Stimulated activated effector memory CD8-positive, alpha-beta T cell treated with anti-CD3 and anti-CD28 coated beads, Interleukin-12 subunit alpha, Interleukin-12 subunit beta, amount 100 ng/mL, for 72 hours (primary cell): Measurements from ENCODE around the gene SPATA1.
A peak's percentile ranks its signal among the peaks of the same experiment; 100 is the strongest.
"Not testable (repeated sequence)": the region's sequence is repeated elsewhere in the genome, so short reads cannot be mapped to it uniquely, and the experiment has no call there.

Source experiments
- ATAC-seq: fragments of 150-1000 bp; cut with Tn5 transposase; 2 replicates; pipeline ENCODE4 v1.10.0; 2021
- DNase-seq, 2 donors: peaks; one replicate each; pipeline ENCODE4 v3.0.0; 2021 to 2022; ENCODE audit warnings: low spot score in 2 of 2
- H3K27ac Mint-ChIP-seq: one replicate; pipeline ENCODE4 v1.8.0; 2022; ENCODE audit warnings: mild to moderate bottlenecking, mixed read lengths
- H3K36me3 Mint-ChIP-seq: one replicate; pipeline ENCODE4 v1.8.0; 2022; ENCODE audit warnings: mild to moderate bottlenecking, mixed read lengths
- H3K4me1 Mint-ChIP-seq: one replicate; pipeline ENCODE4 v1.8.0; 2022; ENCODE audit warnings: mixed read lengths
- H3K4me3 Mint-ChIP-seq: one replicate; pipeline ENCODE4 v1.8.0; 2022; ENCODE audit warnings: mild to moderate bottlenecking, mixed read lengths
- H3K9me3 Mint-ChIP-seq: one replicate; pipeline ENCODE4 v1.8.0; 2022; ENCODE audit warnings: mixed read lengths

The SPATA1 gene

GRCh38 chr1:84502927-84503326 lies 3.3 kb upstream of the SPATA1 start:
- no peak for ATAC-seq
- H3K4me1 Mint-ChIP-seq: peaks cover 29% of the 10 kb centered on the region
- H3K4me3 Mint-ChIP-seq: no peak overlapping the region

GRCh38 chr1:84504580-84505492 lies 1.4 kb upstream of the SPATA1 start:
- Mint-ChIP-seq H3K9me3 (no peaks in the 10 kb centered on the region), H3K4me1 (peaks cover 29% of the 10 kb centered on the region), H3K36me3 (peaks cover 58% of the 10 kb centered on the region), H3K27ac (peak overlapping the region; percentile 98), H3K4me3 (peak overlapping the region; percentile 94)
- DNase-seq: no peak
- ATAC-seq: no peak

More at GRCh38 chr1:84502927-84503326, 3.3 kb upstream of the SPATA1 start:
- Mint-ChIP-seq H3K9me3 (no peaks in the 10 kb centered on the region), H3K36me3 (peaks cover 77% of the 10 kb centered on the region), H3K27ac (no peak overlapping the region)
- no peak for DNase-seq

- Mint-ChIP-seq H3K4me3 (peak overlapping the region; percentile 94), H3K36me3 (peaks cover 50% of the 10 kb centered on the region), H3K27ac (peak overlapping the region; percentile 98), H3K4me1 (peaks cover 29% of the 10 kb centered on the region), H3K9me3 (no peaks in the 10 kb centered on the region)
- DNase-seq (no peak), ATAC-seq (peak; percentile 57)
These were observed 639 bp upstream of the SPATA1 start for GRCh38 chr1:84505493-84506001.

GRCh38 chr1:84506729-84507453 lies 705 bp downstream of the SPATA1 start:
- DNase-seq (no peak), ATAC-seq (no peak)
- Mint-ChIP-seq H3K36me3 (peaks cover 37% of the 10 kb centered on the region), H3K9me3 (no peaks in the 10 kb centered on the region), H3K4me3 (peak overlapping the region; percentile 94), H3K27ac (peak overlapping the region; percentile 98), H3K4me1 (peaks cover 19% of the 10 kb centered on the region)

- Mint-ChIP-seq H3K36me3 (peaks cover 30% of the 10 kb centered on the region), H3K4me1 (peaks cover 19% of the 10 kb centered on the region)
- H3K4me3 Mint-ChIP-seq, H3K9me3 Mint-ChIP-seq, H3K27ac Mint-ChIP-seq, ATAC-seq, DNase-seq: not testable (repeated sequence)
These were observed 1.7 kb downstream of the SPATA1 start for GRCh38 chr1:84507887-84508286.

- Mint-ChIP-seq H3K36me3 (peaks cover 30% of the 10 kb centered on the region), H3K4me3 (no peak overlapping the region), H3K9me3 (no peaks in the 10 kb centered on the region), H3K27ac (no peak overlapping the region), H3K4me1 (peaks cover 14% of the 10 kb centered on the region)
- ATAC-seq: no peak
- no peak for DNase-seq
These were observed 2.3 kb downstream of the SPATA1 start for GRCh38 chr1:84508510-84508909.

- ATAC-seq: no peak
- H3K27ac Mint-ChIP-seq: no peak overlapping the region
These were observed 2.8 kb downstream of the SPATA1 start for GRCh38 chr1:84509029-84509428.

DNA sequence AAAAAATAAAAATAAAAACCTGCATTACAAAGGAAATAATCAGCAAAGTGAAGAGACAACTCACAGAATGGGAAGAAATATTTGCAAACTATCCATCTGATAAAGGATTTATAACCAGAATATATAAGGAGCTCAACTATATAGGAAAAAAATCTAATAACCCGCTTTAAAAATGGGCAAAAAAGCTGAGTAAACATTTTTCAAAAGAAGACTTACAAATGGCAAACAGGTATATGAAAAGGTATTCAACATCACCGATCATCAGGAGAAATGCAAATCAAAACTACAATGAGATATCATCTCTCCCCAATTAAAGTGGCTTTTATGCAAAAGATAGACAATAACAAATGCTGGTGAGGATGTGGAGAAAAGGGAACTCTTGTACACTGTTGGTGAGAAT lies 4.0 kb downstream of the SPATA1 start:
- peaks cover 19% of the 10 kb centered on the region for H3K36me3 Mint-ChIP-seq
- DNase-seq (no peak), ATAC-seq (no peak)
- H3K4me3 Mint-ChIP-seq: no peak overlapping the region
- H3K9me3 Mint-ChIP-seq: no peaks in the 10 kb centered on the region
- H3K27ac Mint-ChIP-seq: no peak overlapping the region
- no peaks in the 10 kb centered on the region for H3K4me1 Mint-ChIP-seq

More at GRCh38 chr1:84509029-84509428, 2.8 kb downstream of the SPATA1 start:
- Mint-ChIP-seq H3K4me1 (peaks cover 9% of the 10 kb centered on the region), H3K4me3 (no peak overlapping the region), H3K9me3 (no peaks in the 10 kb centered on the region), H3K36me3 (peaks cover 30% of the 10 kb centered on the region)
- DNase-seq: no peak

GRCh38 chr1:84510668-84511067 lies 4.5 kb downstream of the SPATA1 start:
- Mint-ChIP-seq H3K36me3 (peaks cover 14% of the 10 kb centered on the region), H3K4me1 (no peaks in the 10 kb centered on the region), H3K4me3 (no peak overlapping the region), H3K27ac (no peak overlapping the region), H3K9me3 (no peaks in the 10 kb centered on the region)
- no peak for ATAC-seq
- DNase-seq: no peak

DNA sequence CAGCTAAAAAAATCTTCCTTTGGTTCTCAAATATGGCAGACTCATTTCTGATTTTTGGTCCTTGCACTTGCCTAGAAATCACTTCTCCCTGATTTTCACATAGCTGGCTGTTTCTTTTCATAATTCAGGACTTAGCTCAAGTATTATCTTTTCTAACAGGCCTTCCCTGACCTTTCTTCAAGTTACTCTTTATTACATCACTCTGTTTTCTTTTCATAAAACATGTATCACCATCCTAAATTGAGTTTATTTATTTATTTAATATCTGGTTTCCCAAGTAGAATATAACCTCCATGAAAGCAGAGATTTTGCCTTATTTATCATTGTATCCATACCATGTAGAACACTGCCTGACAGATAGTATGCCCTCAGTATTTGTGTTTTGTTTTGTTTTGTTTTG lies 18.4 kb downstream of the SPATA1 start:
- DNase-seq (no peak), ATAC-seq (no peak)
- H3K9me3 Mint-ChIP-seq: no peaks in the 10 kb centered on the region
- no peak overlapping the region for H3K27ac Mint-ChIP-seq
- no peak overlapping the region for H3K4me3 Mint-ChIP-seq
- H3K36me3 Mint-ChIP-seq: no peaks in the 10 kb centered on the region
- no peaks in the 10 kb centered on the region for H3K4me1 Mint-ChIP-seq

DNA sequence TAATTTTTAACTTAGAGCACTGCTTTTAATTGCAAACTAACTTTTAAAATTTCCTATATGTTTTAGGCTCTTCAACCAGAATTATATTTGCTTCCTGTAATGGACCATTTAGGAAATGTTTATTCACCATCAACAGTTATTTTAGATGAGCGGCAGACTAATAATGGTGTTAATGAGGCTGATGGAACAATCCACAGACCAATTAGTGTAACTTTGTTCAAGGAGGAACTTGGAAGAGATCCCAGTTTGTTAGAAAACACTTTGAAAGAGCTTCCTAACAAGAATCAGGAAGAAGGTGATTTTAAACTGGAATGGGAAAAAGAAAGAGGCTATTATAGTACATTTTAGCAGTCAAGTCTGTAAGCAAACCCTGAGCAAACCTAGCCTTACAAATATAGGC lies 19.6 kb downstream of the SPATA1 start:
- DNase-seq: no peak
- Mint-ChIP-seq H3K4me3 (no peak overlapping the region), H3K27ac (no peak overlapping the region), H3K36me3 (no peaks in the 10 kb centered on the region), H3K4me1 (no peaks in the 10 kb centered on the region), H3K9me3 (no peaks in the 10 kb centered on the region)
- ATAC-seq: no peak

GRCh38 chr1:84538599-84538998 lies 32.4 kb downstream of the SPATA1 start:
- H3K27ac Mint-ChIP-seq: no peak overlapping the region
- no peak for ATAC-seq
- no peak overlapping the region for H3K4me3 Mint-ChIP-seq
- H3K4me1 Mint-ChIP-seq: peaks cover 6% of the 10 kb centered on the region
- H3K9me3 Mint-ChIP-seq: no peaks in the 10 kb centered on the region
- peaks cover 8% of the 10 kb centered on the region for H3K36me3 Mint-ChIP-seq
- DNase-seq: no peak

GRCh38 chr1:84539972-84540371 lies 33.8 kb downstream of the SPATA1 start:
- Mint-ChIP-seq H3K36me3 (peaks cover 8% of the 10 kb centered on the region), H3K27ac (no peak overlapping the region), H3K4me3 (no peak overlapping the region), H3K9me3 (no peaks in the 10 kb centered on the region), H3K4me1 (peaks cover 6% of the 10 kb centered on the region)
- DNase-seq: no peak
- no peak for ATAC-seq

DNA sequence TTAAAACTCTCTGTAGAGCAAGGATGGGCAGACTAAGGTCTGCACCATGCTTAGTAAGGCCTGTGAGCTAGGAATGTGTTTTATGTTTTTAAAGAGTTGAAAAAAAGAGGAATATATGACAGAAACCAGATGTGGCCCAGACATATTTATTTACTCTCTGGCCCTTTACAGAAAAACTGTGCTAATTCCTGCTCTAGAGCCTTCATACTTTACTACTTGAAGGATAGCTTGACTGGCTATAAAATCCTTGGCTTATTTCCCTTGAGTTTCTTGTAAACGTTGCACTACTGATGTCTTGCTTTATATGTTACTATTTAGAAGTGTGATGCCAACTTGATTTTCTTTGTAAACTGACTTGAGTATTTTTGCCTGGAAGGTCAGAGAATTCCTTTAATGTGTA lies 34.6 kb downstream of the SPATA1 start:
- Mint-ChIP-seq H3K4me3 (no peak overlapping the region), H3K36me3 (peaks cover 8% of the 10 kb centered on the region), H3K9me3 (no peaks in the 10 kb centered on the region), H3K4me1 (peaks cover 6% of the 10 kb centered on the region), H3K27ac (no peak overlapping the region)
- ATAC-seq (no peak), DNase-seq (no peak)

- Mint-ChIP-seq H3K36me3 (peaks cover 8% of the 10 kb centered on the region), H3K4me3 (no peak overlapping the region), H3K4me1 (peaks cover 6% of the 10 kb centered on the region), H3K27ac (no peak overlapping the region), H3K9me3 (no peaks in the 10 kb centered on the region)
- ATAC-seq: no peak
- DNase-seq: no peak
These were observed 35.5 kb downstream of the SPATA1 start for GRCh38 chr1:84541679-84542078.
